ENCODE results near the gene APLNR.

The APLNR gene

GRCh38 chr11:57214494-57214893, 22.6 kb downstream of the APLNR start:
- DNase-seq = no peak

DNA sequence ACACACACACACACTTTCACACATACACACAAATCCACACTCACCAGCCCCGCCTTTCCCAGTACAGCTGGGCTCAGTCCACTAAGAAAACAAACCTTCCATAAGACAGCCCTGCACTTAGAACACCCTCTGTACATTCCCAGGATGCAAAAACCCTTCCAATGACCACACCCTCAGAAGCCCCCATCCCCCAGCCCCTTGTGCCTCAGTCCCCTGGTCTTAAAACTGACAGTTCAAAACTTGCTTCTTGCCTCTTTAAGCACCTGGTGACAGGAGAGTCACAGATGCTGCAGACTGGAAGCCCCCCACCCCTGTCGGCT, 23.0 kb downstream of the APLNR start:
- no peak for DNase-seq

DNA sequence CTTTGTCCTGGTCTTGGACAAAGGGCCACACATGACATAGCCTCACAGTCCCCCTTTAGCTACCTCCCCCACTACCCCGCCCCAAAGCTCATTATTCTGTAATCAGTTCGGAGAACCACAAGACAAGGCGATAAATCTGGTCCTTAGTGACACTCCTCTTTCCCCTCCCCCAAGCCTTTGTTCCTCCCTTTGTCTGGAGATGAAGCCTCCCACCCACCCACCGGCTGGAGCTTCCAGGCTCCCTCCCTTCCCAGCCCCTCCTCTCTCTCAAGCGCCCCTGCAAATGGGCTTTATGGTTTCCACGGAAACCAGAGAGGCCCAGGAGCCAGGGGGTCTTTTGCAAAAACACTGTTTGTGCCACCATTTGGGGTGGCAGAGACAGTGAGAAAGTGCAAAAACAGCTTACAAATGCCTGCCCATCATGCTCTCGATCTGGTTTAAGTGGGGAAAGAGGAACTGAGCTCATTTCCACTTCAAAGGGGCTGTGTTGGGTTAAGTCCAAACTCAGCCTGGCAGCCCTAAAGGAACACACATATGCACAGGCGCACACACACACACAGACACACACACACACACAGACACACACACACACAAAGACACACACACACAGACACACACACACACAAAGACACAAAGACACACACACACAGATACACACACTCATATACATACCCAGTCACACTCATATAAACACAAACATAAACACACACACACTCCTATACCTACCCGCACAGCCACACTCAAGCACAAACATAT, 23.5 kb downstream of the APLNR start:
- DNase-seq = no peak

- no peak for DNase-seq
Observed at GRCh38 chr11:57210781-57211180, 26.3 kb downstream of the APLNR start.

DNA sequence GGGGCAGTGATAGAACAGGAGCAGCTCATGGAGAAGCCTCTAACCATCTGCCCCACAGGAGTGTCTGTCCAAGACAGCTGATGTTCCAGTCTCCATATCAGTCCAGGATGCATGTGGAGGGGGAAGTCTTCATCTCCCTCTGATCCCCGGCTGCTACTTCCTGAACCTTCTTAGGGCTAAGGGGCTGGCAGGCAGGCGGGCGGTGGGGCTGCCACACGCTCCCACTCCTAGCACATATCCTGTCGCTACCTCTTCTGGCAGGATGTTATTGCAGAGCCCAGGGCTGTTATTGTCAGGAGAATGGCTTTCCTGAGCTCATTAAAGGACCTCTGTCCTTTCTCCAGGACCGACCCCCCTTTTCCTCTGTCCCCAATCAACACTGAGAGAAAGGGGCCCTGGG, 29.9 kb downstream of the APLNR start:
- DNase-seq = no peak

DNA sequence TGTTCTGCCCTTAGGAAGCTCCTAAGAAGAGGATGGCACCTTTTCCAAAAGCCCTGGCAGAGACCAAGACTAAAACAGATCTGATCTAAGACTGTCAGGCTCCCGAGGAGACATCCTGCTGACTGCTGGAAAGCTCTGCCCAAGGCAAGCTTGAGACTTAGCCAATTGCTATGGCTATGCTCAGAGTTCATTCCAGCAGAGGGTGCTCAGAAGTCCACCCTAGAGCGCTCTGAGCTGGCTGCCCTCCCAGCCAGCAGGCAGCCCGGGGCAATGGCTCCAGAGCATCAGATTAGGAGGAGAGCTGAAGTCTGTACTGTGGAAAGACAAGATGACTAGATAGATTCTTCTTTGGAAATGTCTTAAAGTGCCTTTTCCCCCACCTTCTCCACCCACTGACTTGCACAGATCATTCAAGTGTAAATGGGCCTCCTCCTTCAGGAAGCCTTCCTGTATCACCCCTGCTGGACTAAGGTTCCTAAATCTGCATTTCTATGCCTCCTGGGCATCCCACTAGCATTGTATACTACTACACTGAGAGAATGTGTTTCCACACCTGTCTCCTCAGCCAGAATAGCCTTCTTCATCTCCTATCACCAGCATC, 31.9 kb downstream of the APLNR start:
- no peak for DNase-seq

- DNase-seq = no peak
Observed at GRCh38 chr11:57203882-57204480, 33.1 kb downstream of the APLNR start.

DNA sequence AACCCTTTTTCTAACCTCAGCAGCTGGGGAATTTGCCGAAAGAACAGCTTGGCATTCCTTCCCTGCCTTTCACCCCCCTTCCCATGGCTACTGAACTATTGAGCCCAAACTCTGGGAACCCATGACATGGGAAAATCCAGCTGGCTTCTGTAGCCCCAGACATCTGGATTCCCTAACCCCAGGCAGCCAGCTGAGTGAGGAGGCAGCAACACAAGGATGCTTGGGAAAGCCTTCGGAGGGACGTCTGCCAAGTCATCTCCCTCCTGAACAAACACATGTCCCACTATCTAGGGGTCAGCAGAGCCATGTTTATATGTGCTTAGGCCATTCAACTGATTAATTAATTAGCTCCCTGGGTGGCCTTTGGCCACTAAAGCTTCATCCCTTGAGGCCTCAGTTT, 33.7 kb downstream of the APLNR start:
- no peak for DNase-seq

- no peak for DNase-seq
Observed at GRCh38 chr11:57202281-57202680, 34.8 kb downstream of the APLNR start.

DNA sequence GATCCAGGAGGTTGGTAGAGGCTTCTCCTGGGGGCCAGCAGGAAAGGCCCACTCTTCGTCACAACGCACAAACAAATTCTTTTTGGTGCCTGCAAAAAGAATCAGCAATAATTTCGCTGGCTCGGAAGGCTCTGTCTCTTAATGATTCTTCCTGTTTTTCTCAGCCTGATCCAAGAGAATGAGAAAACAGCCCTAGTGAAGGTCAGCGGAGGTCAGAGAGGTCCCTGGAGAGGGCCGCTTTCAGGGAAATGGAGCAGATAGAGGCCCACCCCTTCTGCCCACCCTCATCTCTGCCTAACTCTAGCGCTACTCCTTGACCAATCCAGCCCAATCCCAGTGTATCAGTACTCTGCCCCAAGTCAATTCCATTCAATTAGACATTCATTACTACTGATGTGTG, 36.1 kb downstream of the APLNR start:
- no peak for DNase-seq

DNA sequence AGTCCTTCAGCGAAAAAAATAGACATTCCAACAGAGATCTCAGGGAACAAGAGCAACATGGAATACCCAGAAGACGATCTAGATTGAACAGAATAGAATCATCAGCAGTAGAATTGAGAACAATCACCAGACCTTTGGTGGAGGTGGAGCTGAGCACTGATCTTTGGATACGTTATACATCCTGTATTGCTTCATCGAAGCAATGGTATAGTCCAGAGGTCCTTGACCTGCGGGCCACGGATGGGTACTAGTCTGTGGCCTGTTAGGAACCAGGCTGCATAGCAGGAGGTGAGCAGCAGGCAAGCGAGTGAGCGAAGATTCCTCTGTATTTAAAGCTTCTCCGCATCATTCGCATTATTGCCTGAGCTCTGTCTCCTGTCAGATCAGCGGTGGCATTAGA, 37.7 kb downstream of the APLNR start:
- no peak for DNase-seq

DNA sequence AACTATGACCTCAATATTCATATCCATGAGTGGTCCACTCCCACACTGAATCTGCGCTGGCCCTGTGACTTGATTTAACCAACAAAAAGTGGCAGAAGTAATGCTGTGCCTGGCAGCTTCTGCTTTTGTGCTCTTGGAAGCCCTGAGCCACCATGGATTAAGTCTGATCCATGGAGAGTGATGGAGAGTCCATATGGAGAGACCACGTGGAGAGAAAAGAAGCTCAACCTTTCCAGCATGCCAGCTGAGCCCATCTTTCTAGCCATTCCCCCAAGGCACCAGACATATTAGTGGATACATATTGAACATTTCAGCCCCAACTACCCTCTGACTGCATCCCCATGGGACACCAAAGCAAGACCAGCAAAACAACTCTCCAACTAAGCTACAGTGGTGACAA, 39.3 kb downstream of the APLNR start:
- DNase-seq = no peak

- DNase-seq = no peak
Observed at GRCh38 chr11:57196596-57196995, 40.5 kb downstream of the APLNR start.

DNA sequence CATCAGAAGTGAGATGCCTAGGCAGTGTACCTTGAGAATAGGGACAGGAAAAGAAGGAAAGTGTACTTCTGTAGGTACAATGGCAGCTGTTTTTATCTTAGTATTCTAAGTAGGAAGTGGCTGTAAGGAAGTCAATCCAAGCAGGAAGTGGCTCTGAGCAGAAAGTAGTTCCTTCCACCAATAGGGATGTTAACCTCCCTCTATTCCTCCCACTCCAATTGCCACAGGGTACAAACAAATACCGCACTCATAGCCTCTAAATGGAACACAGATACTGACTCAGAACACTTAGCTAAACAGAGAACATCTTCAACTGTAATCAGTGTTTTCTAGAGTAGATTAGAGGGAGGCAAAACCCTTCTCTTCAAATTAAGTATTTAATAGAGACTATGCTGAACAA, 44.7 kb downstream of the APLNR start:
- no peak for DNase-seq

DNA sequence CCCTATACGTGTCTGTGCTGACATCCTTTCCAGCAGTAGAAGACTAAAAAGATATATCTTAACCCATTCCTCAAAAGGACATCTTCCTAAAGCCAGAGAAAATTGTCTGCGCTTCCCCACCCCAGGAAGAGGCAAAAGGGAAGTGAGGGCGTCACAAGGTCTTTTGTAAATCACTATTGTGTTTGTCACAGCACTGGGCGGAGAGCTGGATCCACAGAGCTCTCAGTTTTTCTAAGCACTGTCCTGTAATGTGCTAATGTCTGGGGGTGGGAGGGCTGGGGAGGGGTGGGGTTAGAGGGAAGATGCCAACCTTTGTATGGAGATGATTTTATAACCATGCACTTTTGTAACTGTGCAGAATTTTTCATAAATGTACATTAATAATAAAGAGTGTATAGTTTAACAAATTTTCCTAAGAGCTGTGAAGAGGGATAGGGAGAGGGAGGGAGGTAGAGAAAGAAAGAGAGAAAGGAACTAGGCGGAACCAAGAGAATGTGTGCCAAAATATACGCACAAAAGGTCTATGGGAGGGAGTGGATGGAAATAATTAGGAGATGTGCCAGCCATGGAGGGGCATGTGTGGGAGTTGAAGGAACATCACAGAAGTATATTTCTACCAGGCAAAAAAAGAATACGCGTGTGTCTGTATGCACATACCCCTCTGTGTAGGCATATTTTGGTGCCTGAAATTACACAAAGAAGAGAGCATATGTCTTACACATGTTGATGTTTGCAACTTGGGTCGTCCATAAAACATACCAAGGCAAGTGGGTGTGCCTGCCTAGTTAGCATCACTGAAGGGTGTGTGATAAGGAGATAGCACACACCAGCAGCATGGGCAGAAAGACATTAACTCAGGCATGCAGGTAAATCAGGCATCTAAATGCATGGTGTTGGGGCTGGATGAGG, 45.5 kb downstream of the APLNR start:
- DNase-seq = no peak

DNA sequence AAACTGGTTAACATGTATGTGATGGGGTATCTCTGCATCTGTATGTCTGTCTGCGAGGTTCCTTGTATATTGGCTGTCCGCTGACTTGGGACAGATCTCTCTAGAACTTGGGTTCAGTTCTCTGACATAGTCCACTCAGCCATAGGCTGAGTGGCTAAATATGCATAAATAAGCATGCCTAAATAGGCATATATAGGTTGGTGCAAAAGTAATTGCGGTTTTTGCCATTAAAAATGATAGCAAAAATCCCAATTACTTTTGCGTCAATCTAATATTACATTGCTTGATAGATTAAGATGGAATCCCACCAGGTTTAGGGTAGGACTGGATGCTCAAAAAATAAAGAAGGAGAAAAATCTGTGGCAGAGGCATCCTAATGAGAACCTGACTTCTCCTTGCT, 46.5 kb downstream of the APLNR start:
- no peak for DNase-seq

All from DMS79 (cell line).